ENCODE measurements around the gene MAP2K4.

GRCh38 chr17:11990363-11990983 is 30.2 kb upstream of the MAP2K4 start:
- no peak for TF ChIP-seq CTCF (IDR thresholded peaks at IDR 0.05; ENCODE audit: insufficient read depth, low read depth, low read length)
- TF ChIP-seq EZH2 (IDR thresholded peaks at IDR 0.05; ENCODE audit: insufficient read depth, low read length) = no peak

Data from astrocyte (in vitro differentiated cells and primary cell).